Osteoblast (primary cell): ENCODE data around the gene TYROBP. TPM values are rescaled to one million over a fixed set of nuclear protein-coding genes. Genes with fewer than 3 reads are reported as not detected.

Experiments used
- DNase-seq: peaks from one replicate; pipeline ENCODE4 v3.0.0; 2011; ENCODE audit warnings: low spot score, mixed read lengths; ENCODE audit not compliant: insufficient read length; ENCODE audit errors: missing footprints
- H2AFZ ChIP-seq: 2 replicates; pipeline ENCODE4 v1.6.0; 2011; ENCODE audit warnings: mild to moderate bottlenecking, low read length
- H3K27ac ChIP-seq: 2 replicates; pipeline ENCODE4 v1.5.1; 2011; ENCODE audit warnings: mild to moderate bottlenecking, low read depth, low read length, moderate library complexity
- H3K27me3 ChIP-seq: 2 replicates; pipeline ENCODE4 v1.6.0; 2012; ENCODE audit warnings: mild to moderate bottlenecking, control low read depth, inconsistent platforms, low read length, moderate library complexity; ENCODE audit not compliant: insufficient read depth
- H3K36me3 ChIP-seq: 2 replicates; pipeline ENCODE4 v1.5.1; 2011; ENCODE audit warnings: mild to moderate bottlenecking, low read length, control low read depth, moderate library complexity; ENCODE audit not compliant: insufficient read depth
- H3K4me1 ChIP-seq: 2 replicates; pipeline ENCODE4 v1.5.1; 2011; ENCODE audit warnings: mild to moderate bottlenecking, low read length, control low read depth, moderate library complexity; ENCODE audit not compliant: insufficient read depth
- H3K4me2 ChIP-seq: 2 replicates; pipeline ENCODE4 v1.6.0; 2011; ENCODE audit warnings: mild to moderate bottlenecking, low read length; ENCODE audit not compliant: insufficient read depth
- H3K4me3 ChIP-seq: fragments of 200-600 bp; sonication (generic); 3 replicates; pipeline ENCODE4 v1.5.1; 2012; ENCODE audit warnings: mild to moderate bottlenecking, low read length, inconsistent platforms; ENCODE audit not compliant: insufficient read depth
- H3K79me2 ChIP-seq: 2 replicates; pipeline ENCODE4 v1.6.0; 2012; ENCODE audit warnings: mild to moderate bottlenecking, low read length, control low read depth, inconsistent platforms; ENCODE audit not compliant: insufficient read depth
- H3K9me3 ChIP-seq: 2 replicates; pipeline ENCODE4 v1.5.1; 2011; ENCODE audit warnings: low read depth, low read length, control low read depth
- H4K20me1 ChIP-seq: 2 replicates; pipeline ENCODE4 v1.6.0; 2012; ENCODE audit warnings: mild to moderate bottlenecking, low read length, control low read depth; ENCODE audit not compliant: insufficient read depth
- CTCF ChIP-seq: IDR thresholded peaks from 2 replicates; pipeline ENCODE4 v1.5.1; 2011; ENCODE audit warnings: mild to moderate bottlenecking, low read depth, low read length, moderate library complexity; ENCODE audit errors: extremely low read depth
- total RNA-seq: library from RNA; depleted of rRNA; stranded (reverse); fragments of >200 nt; gene quantifications from 2 replicates; pipeline ENCODE4 v1.2.3, GENCODE V29; 2012

TYROBP gene
- total RNA-seq, 1 donor = 0.36 TPM

- Histone ChIP-seq H3K27ac (no peak overlapping the region), H3K4me3 (peak overlapping the region; percentile 55), H3K36me3 (no peaks in the 10 kb centered on the region), H3K27me3 (no peaks in the 10 kb centered on the region), H3K4me1 (peaks cover 23% of the 10 kb centered on the region), H4K20me1 (no peaks in the 10 kb centered on the region), H3K79me2 (peaks cover 6% of the 10 kb centered on the region), H2AFZ (peak overlapping the region; percentile 89), H3K4me2 (peak overlapping the region; percentile 75), H3K9me3 (no peaks in the 10 kb centered on the region)
- no peak for TF ChIP-seq CTCF
- peak; percentile 89 for DNase-seq
These were observed 4.4 kb downstream of the TYROBP start for GRCh38 chr19:35903550-35904179.

- TF ChIP-seq CTCF = no peak
- H3K27ac ChIP-seq = no peak overlapping the region
These were observed 5.1 kb downstream of the TYROBP start for GRCh38 chr19:35902870-35903475.

GRCh38 chr19:35901854-35902661 is 6.0 kb downstream of the TYROBP start, which contains the start of gene HCST:
Gene HCST (plus strand): TSS chr19:35902529. CDS start chr19:35902594, 65 bp downstream.
- TF ChIP-seq CTCF = no peak
- Histone ChIP-seq H3K36me3 (no peaks in the 10 kb centered on the region), H3K27me3 (no peaks in the 10 kb centered on the region), H3K4me2 (peak within 1 kb of the TSS; percentile 97), H3K4me3 (peak within 1 kb of the TSS; percentile 55), H3K79me2 (peaks cover 18% of the 10 kb centered on the region), H4K20me1 (no peaks in the 10 kb centered on the region), H2AFZ (peak within 1 kb of the TSS; percentile 89), H3K4me1 (peaks cover 23% of the 10 kb centered on the region), H3K9me3 (no peaks in the 10 kb centered on the region), H3K27ac (peak within 1 kb of the TSS; percentile 72)
- DNase-seq = peak; percentile 88

More at GRCh38 chr19:35902870-35903475, 5.1 kb downstream of the TYROBP start:
- Histone ChIP-seq H3K27me3 (no peaks in the 10 kb centered on the region), H3K9me3 (no peaks in the 10 kb centered on the region), H3K79me2 (peaks cover 13% of the 10 kb centered on the region), H3K4me1 (peaks cover 23% of the 10 kb centered on the region), H2AFZ (peak overlapping the region; percentile 89), H3K4me3 (peak overlapping the region; percentile 55), H4K20me1 (no peaks in the 10 kb centered on the region), H3K36me3 (no peaks in the 10 kb centered on the region), H3K4me2 (peak overlapping the region; percentile 75)
- DNase-seq = no peak
